H54 (cell line): Measurements from ENCODE around the gene HSD17B7.
"Not testable (repeated sequence)": the region's sequence is repeated elsewhere in the genome, so short reads cannot be mapped to it uniquely, and the experiment has no call there.

Experiments
- DNase-seq: peaks from one replicate; pipeline ENCODE4 v3.0.0; 2011; ENCODE audit warnings: low spot score, mixed read lengths; ENCODE audit not compliant: insufficient read length
- FAIRE-seq: peaks from 3 replicates; lab custom pipeline; 2011; peaks lifted over from hg19 to GRCh38; lab: Jason Lieb, UNC
- POLR2A ChIP-seq: IDR thresholded peaks from 2 replicates; pipeline ENCODE4 v1.6.1; 2011; ENCODE audit warnings: low read depth, mild to moderate bottlenecking, low read length

Gene HSD17B7

GRCh38 chr1:162790303-162790984, at the start of gene HSD17B7:
TSS of gene HSD17B7 (plus strand) at chr1:162790702. CDS start at chr1:162790801, 99 bp downstream.
- FAIRE-seq: peak; percentile 93

GRCh38 chr1:162740755-162741154, 49.7 kb upstream of the HSD17B7 start:
- DNase-seq (no peak), FAIRE-seq (no peak)
- no peak for TF ChIP-seq POLR2A

More at GRCh38 chr1:162790303-162790984, at the start of gene HSD17B7:
- DNase-seq: peak; percentile 14

- no peak for TF ChIP-seq POLR2A
- no peak for FAIRE-seq
Observed at GRCh38 chr1:162741574-162741973, 48.9 kb upstream of the HSD17B7 start.

GRCh38 chr1:162746264-162746942, 44.1 kb upstream of the HSD17B7 start:
- not testable (repeated sequence) for FAIRE-seq, DNase-seq

More at GRCh38 chr1:162741574-162741973, 48.9 kb upstream of the HSD17B7 start:
- no peak for DNase-seq

GRCh38 chr1:162753001-162753658, 37.4 kb upstream of the HSD17B7 start:
- DNase-seq: no peak
- TF ChIP-seq POLR2A: no peak
- no peak for FAIRE-seq

- FAIRE-seq: no peak
- no peak for DNase-seq
- TF ChIP-seq POLR2A: no peak
Observed at GRCh38 chr1:162753998-162754585, 36.4 kb upstream of the HSD17B7 start.

- DNase-seq (no peak), FAIRE-seq (no peak)
- TF ChIP-seq POLR2A: no peak
Observed at GRCh38 chr1:162755306-162755705, 35.2 kb upstream of the HSD17B7 start.

GRCh38 chr1:162756523-162756922, 34.0 kb upstream of the HSD17B7 start:
- FAIRE-seq (no peak), DNase-seq (no peak)
- no peak for TF ChIP-seq POLR2A

GRCh38 chr1:162757476-162757875, 33.0 kb upstream of the HSD17B7 start:
- no peak for FAIRE-seq
- DNase-seq: no peak
- TF ChIP-seq POLR2A: no peak

GRCh38 chr1:162765788-162766187, 24.7 kb upstream of the HSD17B7 start:
- DNase-seq: no peak
- TF ChIP-seq POLR2A: no peak
- no peak for FAIRE-seq

- TF ChIP-seq POLR2A: no peak
- DNase-seq (no peak), FAIRE-seq (no peak)
Observed at GRCh38 chr1:162772571-162773154, 17.8 kb upstream of the HSD17B7 start.

GRCh38 chr1:162774007-162774406, 16.5 kb upstream of the HSD17B7 start:
- FAIRE-seq: no peak
- no peak for DNase-seq
- TF ChIP-seq POLR2A: no peak

- DNase-seq: no peak
- TF ChIP-seq POLR2A: no peak
- no peak for FAIRE-seq
Observed at GRCh38 chr1:162779043-162779442, 11.5 kb upstream of the HSD17B7 start.

- FAIRE-seq (no peak), DNase-seq (no peak)
- TF ChIP-seq POLR2A: no peak
Observed at GRCh38 chr1:162782671-162783070, 7.8 kb upstream of the HSD17B7 start.

- FAIRE-seq, DNase-seq: not testable (repeated sequence)
Observed at GRCh38 chr1:162784926-162785325, 5.6 kb upstream of the HSD17B7 start.

- not testable (repeated sequence) for DNase-seq, FAIRE-seq
Observed at GRCh38 chr1:162788783-162789182, 1.7 kb upstream of the HSD17B7 start.

- FAIRE-seq: peak; percentile 75
- DNase-seq: not testable (repeated sequence)
Observed at GRCh38 chr1:162790985-162791357, 469 bp downstream of the HSD17B7 start.

- not testable (repeated sequence) for FAIRE-seq, DNase-seq
Observed at GRCh38 chr1:162794284-162794683, 3.8 kb downstream of the HSD17B7 start.
